Right lobe of liver (tissue), 6 donors: ENCODE data around the gene NQO1. TPM values are rescaled to one million over a fixed set of nuclear protein-coding genes. Genes with fewer than 3 reads are reported as not detected.

Experiments used
- ATAC-seq, 4 donors: fragments of 200-7000 bp; cut with Tn5 transposase; one replicate each; pipeline ENCODE4 v1.9.1; 2020; ENCODE audit warnings: mild to moderate bottlenecking in 4 of 4, moderate library complexity in 4 of 4
- DNase-seq, 3 donors: peaks; one replicate each; pipeline ENCODE4 v3.0.0-alpha.2; 2020
- H3K27ac ChIP-seq, 3 donors: fragments of 200-600 bp; one replicate each; pipeline ENCODE4 v1.8.0; 2022
- H3K27me3 ChIP-seq, 2 donors: fragments of 200-600 bp; one replicate each; pipeline ENCODE4 v1.8.0; 2022
- H3K36me3 ChIP-seq, 4 donors: fragments of 200-600 bp; sonication (generic) in 1 of 4; one replicate each; pipeline versions ENCODE4 v1.5.1 to v1.8.0; 2017 to 2022; ENCODE audit warnings: control low read depth in 1 of 4
- H3K4me1 ChIP-seq, 4 donors: fragments of 200-600 bp; sonication (generic) in 1 of 4; one replicate each; pipeline versions ENCODE4 v1.5.1 to v1.8.0; 2017 to 2022; ENCODE audit warnings: control low read depth in 1 of 4
- H3K4me3 ChIP-seq, 3 donors: fragments of 200-600 bp; one replicate each; pipeline ENCODE4 v1.8.0; 2022
- H3K9me3 ChIP-seq, 4 donors: fragments of 200-600 bp; sonication (generic) in 1 of 4; one replicate each; pipeline versions ENCODE4 v1.5.1 to v1.8.0; 2017 to 2022; ENCODE audit warnings: control low read depth in 1 of 4
- CTCF ChIP-seq, 4 donors: fragments of 200-600 bp in 3 of 4; fragments of 450-650 bp in 1 of 4; IDR thresholded peaks; one replicate each; pipeline versions ENCODE4 v1.5.1 to v1.8.0; 2016 to 2022; ENCODE audit warnings: antibody characterized with exemption in 4 of 4, mild to moderate bottlenecking in 2 of 4
- POLR2A ChIP-seq: fragments of 450-650 bp; IDR thresholded peaks from one replicate; pipeline ENCODE4 v1.6.1; 2017; ENCODE audit warnings: antibody characterized with exemption, mild to moderate bottlenecking
- WGBS: methylation state at CpG from one replicate; pipeline ENCODE4 v1.1.6; 2018; ENCODE audit warnings: low coverage, low lambda C conversion rate; ENCODE audit not compliant: insufficient coverage; ENCODE audit errors: missing lambda C conversion rate; 5-methylcytosine and 5-hydroxymethylcytosine counted together
- intact Hi-C, 2 donors: fragments of 100-400 bp; cut with DNase I; formaldehyde crosslinking; loops; one replicate each; pipeline versions ENCODE4 v1.11.2 to v1.14.1; 2022
- long read RNA-seq: library from polyadenylated mRNA; unstranded; transcript quantifications from one replicate; pipeline ENCODE4 v2.0.0, GENCODE V29; 2019
- total RNA-seq, 6 experiments: library from RNA; depleted of rRNA in 2 of 6; stranded (reverse); fragments of >200 nt in 2 of 6; fragmentation: NEBNext Ultra II Directional in 3 of 6; extraction: Animal tissue kit (Norgen Biotek cat#: 25700) in 3 of 6; gene quantifications; one replicate each; pipeline versions ENCODE4 v1.1.0 to v1.2.4, GENCODE V29; 2016 to 2023
- donor health status: DM: no; HTN: yes; CAD: no.
- donor health status: DM: no; HTN: no; CAD: no.
- donor health status: DM: no; HTN: no; CAD: no.
- donor health status: DM: no; HTN: yes; CAD: no.
- donor health status: DM: no; HTN: yes; CAD: no.

Gene NQO1
- 10 to 100 TPM in 3 of 6 experiments, 1 to 10 TPM in 3; 1.5 to 26.6 (median 8.5) TPM for total RNA-seq
- long read RNA-seq, transcript NQO1-201 (6 exons, 2,912 nt) = major isoform, 5 of 6 reads
- long read RNA-seq, partial matches to known transcripts = 0 of 6 reads
- long read RNA-seq, other reads (novel, unspliced or antisense) = 1 of 6 reads

- Histone ChIP-seq H3K4me1 (no peaks in the 10 kb centered on the region), H3K36me3 (no peaks in the 10 kb centered on the region), H3K27me3 (no peaks in the 10 kb centered on the region), H3K9me3 (no peaks in the 10 kb centered on the region), H3K27ac (peak within 1 kb of the TSS in 1 of 3 donors; percentile 24), H3K4me3 (peak within 1 kb of the TSS; percentile 24 to 48 (median 31))
- ATAC-seq = peak; percentile 92 to 95 (median 92)
- peak; percentile 80 to 84 (median 82) for DNase-seq
- TF ChIP-seq CTCF (IDR thresholded peaks at IDR 0.05) = no peak
- TF ChIP-seq POLR2A = peak; percentile 24
- intact Hi-C loops = no loop called here
- WGBS = 16% methylated on average over 20 of the region's 31 CpGs
Measured at GRCh38 chr16:69726313-69727060, at the start of gene NQO1. Gene NQO1, minus strand, starts transcription at chr16:69726560. Its CDS starts 121 bp downstream, at chr16:69726439.

GRCh38 chr16:69775563-69775962, 49.2 kb upstream of the NQO1 start:
- no peaks in the 10 kb centered on the region for H3K36me3 ChIP-seq
- H3K4me1 ChIP-seq = peaks cover 0 to 9% (median 4%) of the 10 kb centered on the region in 4 donors
- no peak overlapping the region for H3K4me3 ChIP-seq
- ATAC-seq (no peak), DNase-seq (no peak)
- H3K27ac ChIP-seq = no peak overlapping the region
- intact Hi-C loops = no loop called here
- TF ChIP-seq POLR2A (no peak), CTCF (IDR thresholded peaks at IDR 0.05) (no peak)
- peaks cover 0 to 11% (median 0%) of the 10 kb centered on the region in 4 donors for H3K9me3 ChIP-seq
- H3K27me3 ChIP-seq = no peaks in the 10 kb centered on the region

GRCh38 chr16:69773260-69773947, 47.0 kb upstream of the NQO1 start:
- Histone ChIP-seq H3K36me3 (no peaks in the 10 kb centered on the region), H3K27me3 (no peaks in the 10 kb centered on the region), H3K27ac (no peak overlapping the region), H3K4me1 (peaks cover 0 to 9% (median 4%) of the 10 kb centered on the region in 4 donors), H3K9me3 (peaks cover 0 to 11% (median 0%) of the 10 kb centered on the region in 4 donors), H3K4me3 (no peak overlapping the region)
- WGBS = 74% methylated on average over 6 of the region's 6 CpGs
- intact Hi-C loops = no loop called here
- no peak for TF ChIP-seq CTCF (IDR thresholded peaks at IDR 0.05)
- no peak for TF ChIP-seq POLR2A
- DNase-seq = no peak
- no peak for ATAC-seq

- peak in 2 of 4 donors; percentile 33 to 46 for ATAC-seq
- Histone ChIP-seq H3K9me3 (peaks cover 0 to 11% (median 0%) of the 10 kb centered on the region in 4 donors), H3K27ac (no peak overlapping the region), H3K27me3 (no peaks in the 10 kb centered on the region), H3K4me3 (no peak overlapping the region), H3K4me1 (peaks cover 0 to 9% (median 4%) of the 10 kb centered on the region in 4 donors), H3K36me3 (no peaks in the 10 kb centered on the region)
- no peak for DNase-seq
- intact Hi-C loops = no loop called here
- WGBS = 28% methylated on average over 2 of the region's 2 CpGs
- TF ChIP-seq CTCF (IDR thresholded peaks at IDR 0.05) = no peak
- no peak for TF ChIP-seq POLR2A
Measured at GRCh38 chr16:69771651-69771967, 45.2 kb upstream of the NQO1 start.
